SK-N-MC (cell line): ENCODE data around the gene ARHGEF28.

ENCODE experiments used
- EZH2 ChIP-seq: fragments of 200-600 bp; sonication (generic); IDR thresholded peaks from one replicate; pipeline ENCODE4 v1.6.1; 2017; ENCODE audit warnings: antibody characterized with exemption
- FOXP2 ChIP-seq: optimal IDR thresholded peaks from 2 replicates; pipeline ENCODE3; 2011; ENCODE audit warnings: mild to moderate bottlenecking, moderate library complexity; ENCODE audit not compliant: insufficient read depth; ENCODE audit errors: extremely low read length, control extremely low read depth
- POLR2AphosphoS5 ChIP-seq: IDR thresholded peaks from 2 replicates; pipeline ENCODE4 v1.6.1; 2012; ENCODE audit warnings: mild to moderate bottlenecking, low read depth, low read length, borderline replicate concordance

DNA sequence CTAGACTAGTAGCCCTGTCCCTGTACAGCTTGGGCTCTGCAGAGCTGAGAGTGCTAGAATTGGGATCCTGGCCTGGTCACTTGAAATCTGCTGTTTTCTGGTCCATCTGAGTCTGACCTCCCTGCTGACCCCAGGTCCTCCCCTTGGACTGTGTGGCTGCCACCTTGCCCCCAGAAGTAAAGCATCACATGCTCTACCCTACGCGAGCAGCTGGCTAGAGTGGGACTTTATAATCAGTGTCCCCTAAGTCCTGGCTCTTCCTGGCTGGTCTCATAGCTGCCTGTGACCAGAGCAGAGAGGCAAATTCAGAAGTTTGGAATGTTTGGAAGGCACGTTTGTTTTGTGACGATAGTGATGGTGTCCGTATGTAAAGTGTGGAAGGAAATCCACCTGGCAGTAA, 81.0 kb downstream of the ARHGEF28 start:
- TF ChIP-seq POLR2AphosphoS5 (no peak), EZH2 (no peak), FOXP2 (no peak)
